Mesodermal cell (in vitro differentiated cells): ENCODE results near the gene IQGAP2.

Experiments
- H3K27ac ChIP-seq: 2 replicates; pipeline ENCODE4 v1.7.0; 2013; ENCODE audit warnings: mild to moderate bottlenecking, low read depth, low read length, moderate library complexity; ENCODE audit not compliant: severe bottlenecking
- H3K36me3 ChIP-seq: 2 replicates; pipeline ENCODE4 v1.7.1; 2013; ENCODE audit warnings: mild to moderate bottlenecking, low read length, moderate library complexity; ENCODE audit not compliant: control insufficient read depth, insufficient read depth
- H3K4me1 ChIP-seq: one replicate; pipeline ENCODE4 v1.7.1; 2013; ENCODE audit warnings: mild to moderate bottlenecking, low read length; ENCODE audit not compliant: insufficient read depth, control insufficient read depth, poor library complexity, severe bottlenecking
- H3K4me3 ChIP-seq: 2 replicates; pipeline ENCODE4 v1.7.0; 2013; ENCODE audit warnings: low read length, control low read depth, mild to moderate bottlenecking; ENCODE audit not compliant: insufficient read depth, poor library complexity, severe bottlenecking; ENCODE audit errors: extremely low read depth
- H3K9me3 ChIP-seq: 2 replicates; pipeline ENCODE4 v1.7.1; 2013; ENCODE audit warnings: mild to moderate bottlenecking, low read length, moderate library complexity; ENCODE audit not compliant: control insufficient read depth
- WGBS, 2 experiments: methylation state at CpG; one replicate each; pipeline ENCODE4 v1.1.5; 2013; ENCODE audit warnings: missing lambda C conversion rate in 2 of 2; ENCODE audit not compliant: insufficient coverage in 2 of 2; 5-methylcytosine and 5-hydroxymethylcytosine counted together

The IQGAP2 gene

DNA sequence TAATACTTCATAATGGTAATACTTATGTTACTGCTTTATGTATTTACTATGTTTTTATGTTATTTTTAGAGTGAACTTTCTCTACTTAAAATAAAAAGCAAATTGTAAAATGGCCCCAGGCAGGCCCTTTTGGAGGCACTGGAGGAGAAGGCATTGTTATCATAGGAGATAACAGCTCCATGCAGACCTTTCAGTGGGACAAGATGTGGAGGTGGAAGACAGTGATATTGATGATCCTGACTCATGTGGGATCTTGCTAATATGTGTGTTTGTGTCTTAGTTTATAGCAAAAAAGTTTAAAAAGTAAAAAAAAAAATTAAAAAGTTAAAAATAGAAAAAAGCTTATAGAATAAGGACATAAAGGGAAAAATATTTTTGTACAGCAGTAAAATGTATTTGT is 74.5 kb downstream of the IQGAP2 start:
- H3K4me3 ChIP-seq = no peak overlapping the region
- no peak overlapping the region for H3K27ac ChIP-seq
- no peaks in the 10 kb centered on the region for H3K4me1 ChIP-seq
- no peaks in the 10 kb centered on the region for H3K9me3 ChIP-seq
- H3K36me3 ChIP-seq = no peaks in the 10 kb centered on the region

DNA sequence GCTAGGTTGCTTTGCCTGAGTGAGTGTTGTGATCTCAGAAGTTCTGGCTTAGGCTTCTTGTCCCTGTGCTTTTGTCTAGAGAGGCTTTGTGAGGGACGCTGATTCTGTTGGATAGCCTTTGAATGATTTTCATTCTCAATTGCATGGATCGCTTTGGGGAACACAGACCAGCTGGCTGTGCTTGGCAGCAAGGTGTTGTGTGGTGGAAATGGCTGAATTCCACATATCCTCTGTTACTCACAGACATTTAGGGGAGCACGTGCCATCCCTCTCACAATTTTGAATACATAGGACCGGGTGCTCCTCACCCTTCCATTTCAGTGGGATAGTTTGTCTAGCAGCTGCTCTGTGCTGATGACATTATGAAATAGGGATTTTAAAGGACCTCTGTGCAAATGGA is 76.2 kb downstream of the IQGAP2 start:
- no peaks in the 10 kb centered on the region for H3K36me3 ChIP-seq
- H3K27ac ChIP-seq = no peak overlapping the region
- H3K4me3 ChIP-seq = no peak overlapping the region
- 88% methylated on average over 1 of the region's 4 CpGs; no CpG with 5 or more reads in 1 of the 2 experiments for WGBS, 2 experiments
- no peaks in the 10 kb centered on the region for H3K9me3 ChIP-seq
- H3K4me1 ChIP-seq = no peaks in the 10 kb centered on the region

DNA sequence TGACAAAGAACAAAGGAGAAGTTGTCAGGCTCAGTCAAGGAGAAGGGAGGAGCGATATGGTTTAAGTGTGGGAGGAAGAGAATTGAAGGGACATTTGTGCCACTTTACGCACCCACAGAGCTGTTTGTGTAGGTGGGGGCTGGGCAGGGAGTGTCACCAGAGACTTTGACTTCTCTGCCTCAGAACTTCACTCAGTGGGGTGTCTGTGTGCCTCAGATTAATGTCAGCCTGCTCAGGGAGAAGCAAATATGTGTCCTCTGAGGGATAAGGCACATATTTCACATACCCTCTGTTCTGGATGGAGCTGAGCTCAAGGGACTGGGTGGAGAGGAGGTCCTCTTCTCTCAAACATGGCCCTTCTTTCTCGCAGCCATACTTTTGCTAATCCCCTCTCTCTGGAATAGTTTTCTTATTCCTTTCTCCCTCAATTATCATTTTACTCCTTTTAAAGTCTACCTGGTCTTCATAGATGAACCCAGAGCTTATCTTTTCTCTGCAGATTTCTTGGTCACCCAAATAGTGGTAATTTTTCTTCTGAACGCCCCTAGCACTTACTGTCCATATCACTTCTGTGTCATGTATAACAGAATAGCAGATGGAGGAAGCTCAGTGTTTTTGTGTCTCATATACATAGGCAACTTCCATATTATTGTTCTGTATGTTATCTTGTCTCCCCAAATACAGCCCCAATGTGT is 77.0 kb downstream of the IQGAP2 start:
- Histone ChIP-seq H3K9me3 (no peaks in the 10 kb centered on the region), H3K27ac (no peak overlapping the region), H3K4me1 (no peaks in the 10 kb centered on the region), H3K4me3 (no peak overlapping the region), H3K36me3 (no peaks in the 10 kb centered on the region)
- WGBS, 2 experiments = 88 to 91% methylated on average over 1 to 3 of the region's 4 CpGs

DNA sequence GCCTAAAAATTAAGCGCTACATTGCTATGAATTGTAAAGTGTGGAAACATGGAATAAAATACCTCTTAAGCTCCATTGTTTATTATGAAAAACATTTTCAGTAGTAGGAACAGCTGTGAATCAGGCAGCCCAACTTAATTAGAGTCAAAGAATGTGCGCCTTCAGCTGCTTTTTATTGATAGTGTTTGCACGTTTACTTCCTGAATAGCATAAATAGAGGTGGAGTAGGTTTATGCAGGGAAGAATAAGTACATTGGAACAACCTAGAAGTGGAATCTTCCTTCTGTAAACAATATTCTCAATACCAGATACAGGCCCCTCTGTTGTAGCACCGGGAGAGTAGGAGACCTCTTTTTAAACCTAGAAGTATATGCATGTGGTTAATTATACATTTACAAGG is 79.9 kb downstream of the IQGAP2 start:
- H3K36me3 ChIP-seq = no peaks in the 10 kb centered on the region
- H3K4me3 ChIP-seq = no peak overlapping the region
- 100% methylated on average over 2 of the region's 4 CpGs; no CpG with 5 or more reads in 1 of the 2 experiments for WGBS, 2 experiments
- no peak overlapping the region for H3K27ac ChIP-seq
- H3K4me1 ChIP-seq = no peaks in the 10 kb centered on the region
- no peaks in the 10 kb centered on the region for H3K9me3 ChIP-seq

DNA sequence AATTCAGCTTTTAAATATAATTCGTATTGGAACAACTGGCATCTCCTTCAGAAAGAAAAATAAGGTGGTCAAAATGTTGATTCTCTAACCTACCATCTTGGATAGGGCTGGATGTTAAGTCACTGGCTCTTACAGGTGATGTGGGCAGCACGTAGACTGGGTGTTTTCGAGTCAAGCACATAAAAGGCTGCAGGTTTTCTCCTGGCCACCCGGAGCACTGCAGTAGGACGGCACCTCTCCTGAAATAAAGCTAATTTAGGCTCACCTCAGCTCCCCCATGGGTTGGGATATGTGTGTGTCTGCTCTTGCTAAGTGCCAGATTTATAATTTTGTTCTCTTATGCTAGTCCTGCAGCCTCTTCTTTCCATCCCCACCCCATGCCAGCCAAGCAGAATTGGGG is 80.3 kb downstream of the IQGAP2 start:
- Histone ChIP-seq H3K4me1 (no peaks in the 10 kb centered on the region), H3K27ac (no peak overlapping the region), H3K9me3 (no peaks in the 10 kb centered on the region), H3K36me3 (no peaks in the 10 kb centered on the region), H3K4me3 (no peak overlapping the region)
- WGBS, 2 experiments = 63 to 73% methylated on average over 3 to 4 of the region's 5 CpGs

DNA sequence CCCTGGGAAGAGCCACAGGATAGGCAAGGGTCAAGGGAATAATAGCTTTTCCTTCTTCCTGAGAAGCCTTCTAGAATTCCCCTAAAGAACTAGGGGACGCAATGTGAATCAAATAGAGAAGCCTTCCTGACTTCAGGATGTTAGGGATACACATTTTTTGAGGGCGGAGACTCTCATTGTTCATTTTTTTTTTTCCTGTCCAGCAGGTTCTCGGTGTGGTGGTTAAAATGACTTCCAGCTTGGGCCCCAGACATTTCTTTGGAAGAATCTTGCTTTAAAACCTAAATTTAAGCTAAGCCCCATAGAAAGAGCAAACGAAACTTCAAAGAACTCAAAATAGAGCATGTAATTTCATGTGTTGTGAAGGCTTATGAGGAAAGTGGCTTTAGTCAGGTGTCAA is 80.8 kb downstream of the IQGAP2 start:
- Histone ChIP-seq H3K4me1 (no peaks in the 10 kb centered on the region), H3K36me3 (no peaks in the 10 kb centered on the region), H3K27ac (no peak overlapping the region), H3K4me3 (no peak overlapping the region), H3K9me3 (no peaks in the 10 kb centered on the region)
- 84 to 100% methylated on average over 2 to 3 of the region's 4 CpGs for WGBS, 2 experiments

DNA sequence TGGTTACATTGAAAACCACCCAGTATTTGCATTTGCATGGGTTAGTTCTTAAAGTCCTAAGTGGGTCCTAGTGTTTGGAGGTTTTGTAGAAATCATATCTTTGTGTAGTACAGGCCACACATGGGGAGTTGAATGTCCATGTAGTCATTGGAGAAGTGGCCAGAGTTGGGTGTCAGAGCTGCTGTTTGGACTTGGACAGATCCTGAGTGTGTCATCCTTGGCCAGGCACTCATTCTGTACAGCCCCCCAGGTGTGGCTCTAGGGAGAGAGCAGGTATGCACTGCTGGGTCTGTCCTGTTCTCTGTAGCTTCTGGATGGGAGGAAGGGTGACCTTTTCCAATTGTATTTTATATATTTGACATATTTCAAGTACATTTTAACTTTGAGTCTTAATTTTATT is 82.4 kb downstream of the IQGAP2 start:
- Histone ChIP-seq H3K9me3 (no peaks in the 10 kb centered on the region), H3K4me1 (peaks cover 4% of the 10 kb centered on the region), H3K27ac (no peak overlapping the region), H3K36me3 (no peaks in the 10 kb centered on the region), H3K4me3 (no peak overlapping the region)

DNA sequence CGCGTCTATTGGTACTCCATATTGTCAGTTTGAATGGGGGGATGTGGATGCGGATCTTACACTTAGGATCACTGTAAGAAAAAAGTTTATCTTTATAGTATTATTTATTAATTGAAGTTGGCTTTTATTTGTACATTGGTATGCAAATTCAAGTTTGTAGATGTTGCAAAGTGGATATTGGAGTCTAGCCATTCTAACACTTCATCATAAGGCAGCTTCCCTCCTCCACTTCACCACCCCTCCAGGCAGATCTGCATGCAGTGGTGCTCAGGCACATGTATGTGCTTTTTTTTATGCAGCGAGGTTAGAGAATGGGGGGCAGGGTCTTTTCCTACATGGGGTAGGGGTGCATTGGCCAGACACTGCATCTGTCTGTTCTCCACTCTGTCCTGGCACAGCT is 84.3 kb downstream of the IQGAP2 start:
- Histone ChIP-seq H3K4me1 (peaks cover 4% of the 10 kb centered on the region), H3K27ac (no peak overlapping the region), H3K9me3 (no peaks in the 10 kb centered on the region), H3K36me3 (no peaks in the 10 kb centered on the region), H3K4me3 (no peak overlapping the region)
- WGBS, 2 experiments = 100% methylated on average over 1 of the region's 4 CpGs; no CpG with 5 or more reads in 1 of the 2 experiments

DNA sequence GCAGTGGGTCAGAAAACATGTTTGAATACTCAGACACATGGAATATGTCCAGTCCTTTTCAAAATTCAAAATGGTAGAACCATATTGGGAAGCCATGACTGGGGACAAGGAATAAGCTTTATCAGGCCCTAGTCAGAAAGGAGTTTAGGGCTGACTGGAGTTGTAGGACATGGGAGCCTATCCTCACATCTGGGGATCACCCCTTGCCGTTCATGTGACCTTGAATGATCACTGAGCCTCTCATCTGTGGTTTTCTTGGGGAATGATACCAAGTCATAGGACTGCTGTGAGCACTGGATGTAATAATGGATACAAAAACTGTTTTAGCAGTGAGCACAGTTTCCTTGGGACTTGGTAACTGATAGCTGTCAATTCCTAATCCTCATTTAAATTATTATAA is 84.7 kb downstream of the IQGAP2 start:
- Histone ChIP-seq H3K27ac (no peak overlapping the region), H3K9me3 (no peaks in the 10 kb centered on the region), H3K4me3 (no peak overlapping the region), H3K4me1 (peaks cover 4% of the 10 kb centered on the region), H3K36me3 (no peaks in the 10 kb centered on the region)
- 83 to 100% methylated on average over 1 of the region's 1 CpG for WGBS, 2 experiments

DNA sequence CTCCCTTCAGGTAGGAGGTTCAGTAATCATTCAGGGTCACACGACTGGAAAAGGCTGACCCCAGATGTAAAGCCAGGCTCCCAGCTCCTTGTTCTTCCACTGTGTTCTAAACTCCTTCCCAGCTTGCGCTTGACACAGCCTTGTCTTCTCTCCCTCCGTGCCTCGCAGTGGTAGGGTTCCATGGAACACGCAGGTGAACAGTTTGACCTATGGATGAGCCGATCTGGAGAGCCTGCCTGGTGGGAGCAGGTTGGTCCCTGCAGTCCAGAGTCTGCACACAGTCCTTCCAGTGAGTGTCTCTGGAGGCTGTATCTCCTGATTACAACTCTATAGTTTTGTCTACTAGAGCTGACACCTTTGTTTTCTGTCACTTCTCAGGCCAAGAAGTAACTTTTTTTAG is 85.9 kb downstream of the IQGAP2 start:
- Histone ChIP-seq H3K4me1 (peaks cover 4% of the 10 kb centered on the region), H3K36me3 (no peaks in the 10 kb centered on the region), H3K9me3 (no peaks in the 10 kb centered on the region), H3K27ac (no peak overlapping the region), H3K4me3 (no peak overlapping the region)
- 86% methylated on average over 3 to 6 of the region's 6 CpGs for WGBS, 2 experiments

DNA sequence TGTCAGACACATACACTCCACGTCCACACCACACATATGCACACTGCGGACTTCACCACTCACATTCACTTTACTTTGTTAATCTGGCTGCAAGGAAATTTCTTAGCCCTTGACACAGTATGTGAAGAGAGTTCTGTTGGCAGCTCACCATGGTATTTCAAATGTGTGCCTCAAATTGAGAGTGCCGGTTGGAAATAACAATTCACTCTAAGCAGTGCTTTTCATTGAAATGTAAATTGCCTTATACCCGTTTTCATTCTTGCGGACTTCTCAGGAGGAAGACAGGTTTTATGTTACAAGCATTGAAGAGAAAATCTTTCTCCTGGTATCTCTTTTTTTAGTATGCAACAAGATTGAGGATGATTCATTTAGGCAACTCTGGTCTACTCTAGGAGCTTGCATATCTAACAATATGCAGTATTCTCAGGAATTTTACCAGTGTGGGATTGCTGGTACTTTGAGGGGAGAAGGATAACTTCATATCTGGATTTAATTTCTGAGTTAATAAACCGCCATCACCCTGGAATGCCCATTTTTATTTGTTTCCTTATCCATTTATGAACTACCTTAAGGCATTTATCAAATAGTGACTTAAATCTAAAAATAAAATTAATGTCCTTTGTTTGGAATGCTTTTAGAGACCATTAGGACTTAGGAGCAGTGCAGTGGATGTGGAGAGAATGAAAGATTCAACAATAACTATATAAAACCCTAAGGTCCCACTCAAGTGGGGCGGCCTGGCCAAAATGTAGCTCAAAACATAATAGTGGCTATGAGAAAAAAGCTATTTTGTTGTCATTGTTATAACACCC is 87.0 kb downstream of the IQGAP2 start:
- Histone ChIP-seq H3K27ac (no peak overlapping the region), H3K9me3 (no peaks in the 10 kb centered on the region), H3K4me3 (no peak overlapping the region), H3K4me1 (peaks cover 4% of the 10 kb centered on the region), H3K36me3 (no peaks in the 10 kb centered on the region)
- 37 to 40% methylated on average over 2 to 3 of the region's 7 CpGs for WGBS, 2 experiments
